Umbilical cord (tissue), 2 donors: ENCODE data around the gene METRNL. TPM values are rescaled to one million over a fixed set of nuclear protein-coding genes. Genes with fewer than 3 reads are reported as not detected.

ENCODE experiments used
- DNase-seq: peaks from one replicate; pipeline ENCODE4 v3.0.0-alpha.2; 2015; ENCODE audit warnings: low spot score
- total RNA-seq: library from RNA; depleted of rRNA; stranded (reverse); fragments of >200 nt; gene quantifications from one replicate; pipeline ENCODE4 v1.2.3, GENCODE V29; 2014; ENCODE audit warnings: low replicate concordance; ENCODE audit not compliant: insufficient read depth

Gene METRNL
- total RNA-seq, 1 donor from 2014 or later: 74.2 TPM

- no peak for DNase-seq
Measured at GRCh38 chr17:83067071-83067717, 12.2 kb upstream of the METRNL start.

GRCh38 chr17:83067718-83068261, 11.6 kb upstream of the METRNL start:
- DNase-seq: no peak

DNA sequence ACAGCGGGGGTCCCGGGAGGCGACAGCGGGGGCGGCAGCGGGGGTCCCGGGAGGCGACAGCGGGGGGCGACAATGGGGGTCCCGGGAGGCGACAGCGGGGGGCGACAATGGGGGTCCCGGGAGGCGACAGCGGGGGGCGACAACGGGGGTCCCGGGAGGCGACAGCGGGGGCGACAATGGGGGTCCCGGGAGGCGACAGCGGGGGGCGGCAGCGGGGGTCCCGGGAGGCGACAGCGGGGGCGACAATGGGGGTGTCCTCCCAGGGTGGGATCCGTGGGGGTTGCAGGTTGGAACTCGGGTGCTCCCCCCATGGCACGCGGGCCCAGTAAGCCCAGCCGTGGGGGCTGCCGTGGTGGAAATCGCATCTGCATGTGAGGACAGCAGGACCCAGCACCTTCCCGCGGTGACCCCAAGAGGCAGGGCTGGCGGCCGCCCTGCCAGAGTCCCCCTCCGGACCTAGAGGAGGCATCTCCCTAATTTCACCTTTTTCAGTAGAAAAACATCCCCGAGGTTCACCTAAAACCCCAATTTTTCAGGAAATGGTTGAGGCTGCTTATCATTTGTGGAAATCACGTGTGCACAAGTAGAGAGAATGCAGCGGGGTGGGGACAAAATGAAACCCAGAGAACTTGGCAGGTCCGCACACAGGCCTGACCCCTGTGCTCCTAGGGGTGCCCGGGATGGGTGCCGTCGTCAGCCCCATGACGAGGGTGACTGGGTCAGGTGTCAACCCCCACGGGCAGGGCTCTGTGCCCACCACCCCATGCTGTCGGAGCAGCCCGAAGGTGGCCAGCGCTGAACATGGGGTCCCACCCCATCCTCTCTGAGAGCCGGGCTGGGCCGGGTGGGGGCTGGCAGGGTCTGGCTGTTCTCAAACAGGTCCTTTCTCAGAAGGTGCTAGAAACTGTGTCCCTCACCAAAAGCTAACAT, 10.5 kb upstream of the METRNL start:
- DNase-seq: no peak

GRCh38 chr17:83069571-83069906, 9.9 kb upstream of the METRNL start:
- no peak for DNase-seq

DNA sequence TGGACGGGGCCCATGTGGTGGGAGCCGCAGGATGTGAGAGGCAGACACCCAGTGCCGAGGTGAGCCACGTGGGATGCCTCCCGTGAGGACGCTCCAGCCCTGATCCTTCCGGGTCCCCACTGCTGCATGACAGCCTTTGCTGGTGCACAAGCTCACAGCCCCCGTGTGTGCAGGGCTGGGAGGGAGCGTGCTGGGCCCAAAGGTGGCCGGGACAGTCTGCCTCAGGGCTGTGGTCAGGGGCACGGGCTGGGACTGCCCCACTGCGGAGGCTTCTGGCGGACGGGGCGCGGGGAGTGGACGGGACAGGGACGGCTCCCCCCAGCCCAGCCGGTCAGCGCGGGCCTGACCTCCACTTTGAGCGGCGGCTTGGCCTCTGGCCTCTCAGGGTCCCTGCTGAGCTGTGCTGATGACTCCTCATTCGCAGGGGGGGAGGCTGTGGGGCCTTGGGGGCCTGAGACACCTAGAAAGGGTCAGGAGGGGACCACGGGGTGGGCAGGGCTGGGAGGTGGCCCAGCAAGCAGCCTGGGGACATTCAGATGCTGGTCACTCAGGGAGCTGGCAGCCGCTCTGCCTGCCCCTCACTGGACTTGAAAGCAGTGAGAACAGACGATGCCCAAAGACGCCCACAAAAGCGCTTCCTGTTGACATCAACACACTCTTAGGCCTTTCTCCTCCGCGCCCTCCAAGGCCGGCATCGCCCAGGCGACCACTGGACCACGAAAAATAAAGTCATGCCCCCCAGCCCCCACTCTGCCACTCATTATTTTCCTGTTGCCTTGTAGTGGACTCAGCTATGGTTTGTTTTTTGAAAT, 9.3 kb upstream of the METRNL start:
- no peak for DNase-seq

GRCh38 chr17:83070800-83071341, 8.5 kb upstream of the METRNL start:
- no peak for DNase-seq

DNA sequence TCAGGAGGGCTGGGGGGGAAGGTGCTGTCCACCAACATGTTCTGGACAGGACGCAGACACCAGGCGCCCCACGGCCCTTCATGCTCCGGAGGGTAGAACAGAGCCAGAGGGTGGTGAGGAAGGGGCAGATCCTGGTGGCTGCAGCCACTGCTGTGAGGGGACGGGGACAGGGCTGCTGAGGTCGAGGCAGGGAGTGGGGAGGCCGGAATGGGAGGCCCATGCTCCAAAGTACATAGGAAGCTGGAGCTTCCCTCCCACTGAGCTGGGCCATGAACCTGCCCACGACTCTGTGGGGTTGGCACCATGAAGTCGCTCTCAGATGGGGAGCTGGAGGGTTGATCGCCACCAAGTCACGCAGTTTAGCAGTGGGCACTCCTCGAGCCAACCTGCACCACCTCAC, 8.0 kb upstream of the METRNL start:
- DNase-seq: no peak

DNA sequence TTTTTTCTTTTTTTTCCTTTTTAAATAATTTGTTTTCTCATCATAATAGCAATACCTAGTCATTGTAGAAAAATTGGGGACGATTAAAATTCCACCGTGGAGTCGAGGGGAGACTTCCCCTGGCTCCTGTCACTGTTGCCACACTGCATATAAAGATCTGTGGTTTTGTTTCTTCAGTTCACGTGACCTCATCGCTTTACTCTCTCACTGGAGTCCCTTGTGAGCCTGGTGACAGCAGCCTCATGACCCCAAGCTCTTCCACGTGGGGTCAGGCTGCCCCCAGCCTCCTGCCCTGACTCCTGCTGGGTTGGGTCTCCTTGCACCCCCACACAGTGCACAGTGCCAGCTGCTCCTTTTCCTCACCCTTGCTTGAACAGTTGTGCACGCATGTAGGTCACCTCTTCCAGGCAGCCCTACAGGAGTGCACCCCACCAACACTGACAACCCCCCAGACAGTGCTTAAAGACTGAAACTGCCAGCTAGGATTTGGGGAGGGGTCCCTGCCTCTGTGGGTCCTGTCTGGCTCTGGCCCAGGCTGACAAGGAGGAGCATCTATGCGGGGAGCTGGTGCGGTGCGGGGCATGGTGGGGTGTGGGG, 7.3 kb upstream of the METRNL start:
- no peak for DNase-seq

- DNase-seq: no peak
Measured at GRCh38 chr17:83072600-83073358, 6.6 kb upstream of the METRNL start.

DNA sequence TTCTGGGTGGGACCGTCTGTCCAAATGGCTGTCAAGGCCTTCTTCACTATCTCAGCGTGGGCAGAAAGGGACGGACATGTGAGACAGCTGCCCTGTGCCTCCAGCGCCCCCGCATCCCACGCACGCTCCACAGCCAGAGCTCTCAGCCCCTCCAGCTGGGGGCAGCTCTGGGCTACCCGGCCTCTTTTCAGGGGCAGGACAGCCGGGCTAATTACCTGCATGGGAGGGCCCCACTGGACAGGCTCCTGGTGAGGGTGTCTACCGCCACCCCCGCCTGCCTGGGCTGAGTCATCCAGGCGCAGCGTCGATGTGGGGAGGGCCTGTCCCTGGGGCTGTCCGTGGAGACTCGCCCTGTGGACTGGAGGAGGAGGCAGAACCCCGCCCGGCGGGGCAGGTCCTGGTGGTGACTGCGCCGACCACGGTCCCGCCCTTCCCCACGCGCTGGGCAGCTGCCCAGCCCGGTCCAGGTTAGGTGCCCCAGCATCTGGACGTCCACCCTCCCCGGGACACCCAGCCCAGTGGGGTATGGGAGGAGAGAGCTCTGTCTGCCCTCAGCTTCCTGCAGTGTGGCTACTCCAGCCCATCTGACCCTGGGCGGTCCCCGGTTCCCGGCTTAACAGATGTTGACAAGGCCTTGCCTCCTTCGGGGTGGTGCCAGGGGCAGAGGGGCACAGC, 5.9 kb upstream of the METRNL start:
- no peak for DNase-seq

GRCh38 chr17:83074486-83075223, 4.8 kb upstream of the METRNL start:
- DNase-seq: no peak

GRCh38 chr17:83075270-83075880, 4.0 kb upstream of the METRNL start:
- no peak for DNase-seq

DNA sequence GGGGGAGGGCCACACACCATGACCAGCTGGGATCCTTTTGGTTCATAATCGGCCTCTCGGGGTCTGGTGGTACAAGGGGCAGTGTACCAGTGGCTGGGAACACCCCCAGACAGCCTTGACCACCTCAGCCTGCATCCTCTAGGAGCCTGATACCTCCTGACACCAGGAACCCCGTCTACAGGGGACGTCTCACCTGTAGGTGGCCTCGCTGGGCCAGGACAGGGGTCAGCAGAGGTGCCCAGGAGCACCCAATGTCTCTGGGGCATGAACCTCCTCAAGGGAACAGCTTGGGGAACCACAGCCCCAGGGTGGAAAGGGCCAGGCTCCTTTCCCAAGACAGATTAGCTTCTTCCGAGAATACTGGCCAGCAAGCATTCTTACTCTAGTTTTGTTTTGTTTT, 2.5 kb upstream of the METRNL start:
- no peak for DNase-seq

DNA sequence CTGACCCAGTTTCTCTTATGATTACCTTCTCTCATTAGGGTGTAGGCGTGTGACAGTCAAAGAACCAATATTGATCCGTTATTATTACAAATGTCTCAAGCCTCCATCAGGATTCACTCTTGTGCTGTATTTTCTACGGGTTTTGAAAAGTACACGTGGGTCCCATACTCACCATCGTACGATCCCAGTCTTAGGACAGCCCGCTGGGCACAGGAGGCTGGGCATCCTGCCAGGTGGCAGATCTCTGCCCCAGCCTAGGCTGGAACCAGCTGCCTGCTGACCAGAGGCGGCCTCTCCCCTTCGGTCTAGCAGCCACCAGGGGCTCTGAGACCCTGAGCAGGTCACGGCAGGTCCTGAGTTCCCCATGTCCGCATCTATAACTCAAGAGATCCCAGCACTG, 2.0 kb upstream of the METRNL start:
- DNase-seq: no peak

DNA sequence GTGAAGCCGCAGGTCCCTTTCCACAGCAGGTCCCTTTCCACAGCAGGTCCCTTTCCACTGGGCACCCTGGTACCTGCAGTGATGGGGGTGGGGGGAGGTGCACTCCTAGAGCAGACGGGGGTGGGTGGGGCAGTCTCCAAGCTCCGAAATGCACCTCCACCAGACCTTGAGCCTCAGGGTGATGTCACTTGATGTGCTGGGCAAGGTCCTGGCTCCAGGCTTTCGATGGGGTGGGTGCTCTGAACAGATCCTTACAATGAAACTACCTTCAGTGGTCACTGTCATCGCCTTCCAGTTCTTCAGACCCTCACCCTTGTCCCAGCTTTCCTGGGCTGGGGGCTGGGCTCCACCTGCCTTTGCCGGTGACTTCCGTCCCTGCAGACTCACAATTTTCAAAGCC, 1.5 kb upstream of the METRNL start:
- no peak for DNase-seq

- DNase-seq: no peak
Measured at GRCh38 chr17:83078378-83079351, 744 bp upstream of the METRNL start.

GRCh38 chr17:83079766-83080578, 563 bp downstream of the METRNL start:
- no peak for DNase-seq
